MM.1S (cell line): ENCODE measurements around the gene IL2RA.

Experiments used
- CTCF ChIP-seq: fragments of 300-600 bp; sonication (generic); IDR thresholded peaks from 2 replicates; pipeline ENCODE4 v1.5.1; 2016; ENCODE audit warnings: antibody characterized with exemption, low read length, mixed read lengths
- EZH2 ChIP-seq: fragments of 300-600 bp; sonication (generic); optimal IDR thresholded peaks from 2 replicates; pipeline ENCODE3; 2017; ENCODE audit warnings: low read depth, mild to moderate bottlenecking, antibody characterized with exemption, low read length, mixed read lengths

- TF ChIP-seq CTCF (no peak), EZH2 (no peak)
Observed at GRCh38 chr10:6022660-6023059, 39.5 kb downstream of the IL2RA start.
